K562 (cell line): ENCODE results near the gene UCP3. TPM values are rescaled to one million over a fixed set of nuclear protein-coding genes. Genes with fewer than 3 reads are reported as not detected.

ENCODE experiments used
- ATF3 ChIP-seq, 2 experiments: fragments of 450-650 bp in 1 of 2; sonication (generic) in 1 of 2; formaldehyde crosslinking in 1 of 2; IDR thresholded peaks in 1 of 2; conservative IDR thresholded peaks in 1 of 2; 2 replicates each; pipeline versions ENCODE4 v1.6.1 to v1.8.1; 2016 to 2023; ENCODE audit warnings: mild to moderate bottlenecking in 2 of 2, moderate library complexity in 2 of 2, inconsistent platforms in 1 of 2, missing genetic modification reagents in 1 of 2
- BHLHE40 ChIP-seq: IDR thresholded peaks from 2 replicates; pipeline ENCODE4 v1.6.1; 2011; ENCODE audit warnings: low read length, improper control_type of control experiment
- COPS2 ChIP-seq: fragments of 450-650 bp; conservative IDR thresholded peaks from 2 replicates; pipeline ENCODE4 v1.6.1; 2016; ENCODE audit warnings: mild to moderate bottlenecking, moderate library complexity
- GATAD2B ChIP-seq: fragments of 450-650 bp; IDR thresholded peaks from 2 replicates; pipeline ENCODE4 v1.6.1; 2017; ENCODE audit warnings: mild to moderate bottlenecking, borderline replicate concordance
- GMEB1 ChIP-seq: fragments of 250-450 bp; sonication (Bioruptor Pico); IDR thresholded peaks from 2 replicates; pipeline ENCODE4 v1.4.0; 2020; ENCODE audit warnings: mild to moderate bottlenecking
- MAX ChIP-seq: sonication (generic); formaldehyde crosslinking; IDR thresholded peaks from 2 replicates; pipeline ENCODE4 v1.9.0; 2022; ENCODE audit warnings: mild to moderate bottlenecking, missing genetic modification reagents
- MNT ChIP-seq, 2 experiments: fragments of 450-650 bp; conservative IDR thresholded peaks; 2 replicates each; pipeline ENCODE4 v1.6.1; 2017; ENCODE audit warnings: mild to moderate bottlenecking in 2 of 2, moderate library complexity in 2 of 2
- MTA3 ChIP-seq: fragments of 450-650 bp; formaldehyde crosslinking; IDR thresholded peaks from 2 replicates; pipeline ENCODE4 v1.6.1; 2017; ENCODE audit warnings: mild to moderate bottlenecking, borderline replicate concordance
- MXD1 ChIP-seq: fragments of 250-450 bp; sonication (Bioruptor Pico); IDR thresholded peaks from 2 replicates; pipeline ENCODE4 v1.8.0; 2021; ENCODE audit warnings: borderline replicate concordance, mild to moderate bottlenecking, moderate library complexity; ENCODE audit not compliant: poor library complexity, severe bottlenecking
- NCOA2 ChIP-seq, 2 experiments: fragments of 450-650 bp; IDR thresholded peaks; 2 replicates each; pipeline ENCODE4 v1.6.1; 2018; ENCODE audit warnings: mild to moderate bottlenecking in 2 of 2, moderate library complexity in 1 of 2; ENCODE audit not compliant: partially characterized antibody in 2 of 2
- RBM17 ChIP-seq: fragments of 200-400 bp; formaldehyde crosslinking; IDR thresholded peaks from 2 replicates; pipeline ENCODE4 v1.6.1; 2017; ENCODE audit warnings: low read depth, mild to moderate bottlenecking, low read length, borderline replicate concordance
- SAFB ChIP-seq: fragments of 200-400 bp; formaldehyde crosslinking; IDR thresholded peaks from 2 replicates; pipeline ENCODE4 v1.6.1; 2017; ENCODE audit warnings: low read depth, low read length, borderline replicate concordance
- SLC30A9 ChIP-seq: fragments of 250-450 bp; sonication (Bioruptor Pico); IDR thresholded peaks from 2 replicates; pipeline ENCODE4 v1.8.0; 2022; ENCODE audit warnings: mild to moderate bottlenecking, moderate library complexity
- SMC3 ChIP-seq: conservative IDR thresholded peaks from 2 replicates; pipeline ENCODE4 v1.6.1; 2011; ENCODE audit warnings: low read depth, low read length, improper control_type of control experiment; ENCODE audit not compliant: insufficient read depth
- ZNF197 ChIP-seq: fragments of 200-800 bp; sonication (Bioruptor generic); IDR thresholded peaks from 2 replicates; pipeline ENCODE4 v1.6.1; 2016; ENCODE audit warnings: low read depth, missing genetic modification characterization, missing compliant biosample characterization
- ZNF324 ChIP-seq: fragments of 250-450 bp; sonication (Bioruptor Pico); IDR thresholded peaks from 2 replicates; pipeline ENCODE4 v1.4.0; 2020; ENCODE audit warnings: mild to moderate bottlenecking
- ZNF655 ChIP-seq: fragments of 250-450 bp; sonication (Bioruptor Pico); IDR thresholded peaks from 2 replicates; pipeline ENCODE4 v1.5.0; 2021
- polyA plus RNA-seq, 8 experiments: library from polyadenylated mRNA; depleted of rRNA in 4 of 8; stranded (reverse) in 5 of 8; unstranded in 3 of 8; fragments of >200 nt; fragmentation: Nextera tagmentation in 2 of 8; fragmentation: Illumina TruSeq in 1 of 8; extraction: Ambion mirVana in 2 of 8; extraction: Trizol in 1 of 8; gene quantifications; 2 replicates each; pipeline versions ENCODE4 v1.2.1 to v1.2.3, GENCODE V29; 2011 to 2014; ENCODE audit warnings: inconsistent platforms in 1 of 8, missing spikeins in 1 of 8
- total RNA-seq, 7 experiments: library from RNA; depleted of rRNA in 6 of 7; stranded (reverse); fragments of >200 nt in 6 of 7; fragmentation: Illumina TruSeq in 2 of 7; extraction: Trizol in 2 of 7; gene quantifications; 2 replicates each; pipeline versions ENCODE4 v1.2.1 to v1.2.3, GENCODE V29; 2011 to 2021; ENCODE audit warnings: low replicate concordance in 1 of 7
- TF ChIP-seq, protein P1 (sequence below), 2 experiments: IDR thresholded peaks; 2 replicates each; pipeline ENCODE4 v1.6.1; 2011; ENCODE audit warnings: borderline replicate concordance in 1 of 2, control low read depth in 1 of 2, low read depth in 1 of 2, low read length in 1 of 2, mild to moderate bottlenecking in 1 of 2, mixed read lengths in 1 of 2, moderate library complexity in 1 of 2; ENCODE audit not compliant: insufficient read depth in 1 of 2, insufficient read length in 1 of 2, poor library complexity in 1 of 2, severe bottlenecking in 1 of 2; ENCODE audit errors: extremely low read depth in 1 of 2

Gene UCP3
- total and polyA plus RNA-seq, 9 of the 15 experiments (the other 6 are each of a cell fraction or from before 2014, with no cell fraction given), result 0.05 to 0.65 (median 0.25) TPM; not detected in 2

GRCh38 chr11:73982990-73983740 lies 25.7 kb downstream of the UCP3 start (continued):
- no peak for TF ChIP-seq MXD1 (CRISPR knock-in tag)
- no peak for TF ChIP-seq ZNF197 (CRISPR knock-in tag)
- peak; percentile 81 for TF ChIP-seq GMEB1 (CRISPR knock-in tag)
- peak; percentile 77 for TF ChIP-seq ATF3 (IDR thresholded peaks at IDR 0.05)
- TF ChIP-seq ATF3 (CRISPR knock-in tag; conservative IDR thresholded peaks at IDR 0.05), result peak; percentile 93; the same call in 1 of the 2 replicates
- no peak for TF ChIP-seq SLC30A9 (CRISPR knock-in tag)
- TF ChIP-seq SMC3, result no peak
- TF ChIP-seq SAFB, result no peak
- peak; percentile 99 for TF ChIP-seq BHLHE40
- TF ChIP-seq MTA3, result peak; percentile 86; the same call in 1 of the 2 replicates
- no peak for TF ChIP-seq ZNF655 (CRISPR knock-in tag)
- TF ChIP-seq, protein P1, sequence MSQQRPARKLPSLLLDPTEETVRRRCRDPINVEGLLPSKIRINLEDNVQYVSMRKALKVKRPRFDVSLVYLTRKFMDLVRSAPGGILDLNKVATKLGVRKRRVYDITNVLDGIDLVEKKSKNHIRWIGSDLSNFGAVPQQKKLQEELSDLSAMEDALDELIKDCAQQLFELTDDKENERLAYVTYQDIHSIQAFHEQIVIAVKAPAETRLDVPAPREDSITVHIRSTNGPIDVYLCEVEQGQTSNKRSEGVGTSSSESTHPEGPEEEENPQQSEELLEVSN (IDR thresholded peaks at IDR 0.05; ENCODE audit: borderline replicate concordance in 1 of 2, extremely low read depth in 1 of 2, insufficient read depth in 1 of 2, insufficient read length in 1 of 2, low read depth in 1 of 2, low read length in 1 of 2, poor library complexity in 1 of 2, severe bottlenecking in 1 of 2), result peak; percentile 93 to 95
- peak; percentile 99 for TF ChIP-seq MAX (CRISPR knock-in tag)
- no peak for TF ChIP-seq NCOA2 (IDR thresholded peaks at IDR 0.05; ENCODE audit: partially characterized antibody in 2 of 2)
- TF ChIP-seq ZNF324 (CRISPR knock-in tag), result 0 out of 2 replicates have a peak, but pooled peaks have one; percentile 6
- TF ChIP-seq RBM17, result no peak
- TF ChIP-seq COPS2, result no peak
- TF ChIP-seq MNT (conservative IDR thresholded peaks at IDR 0.05), result peak; percentile 93 to 96
- TF ChIP-seq GATAD2B, result peak; percentile 65; the same call in 1 of the 2 replicates
